GM12891 (cell line): ENCODE data around the gene ZNF747.
"Not testable (repeated sequence)": the region's sequence is repeated elsewhere in the genome, so short reads cannot be mapped to it uniquely, and the experiment has no call there.

Source experiments
- DNase-seq: peaks from one replicate; pipeline ENCODE4 v3.0.0; 2011; ENCODE audit warnings: low spot score; ENCODE audit not compliant: insufficient read length
- FAIRE-seq: peaks from 2 replicates; lab custom pipeline; 2011; peaks lifted over from hg19 to GRCh38; lab: Jason Lieb, UNC
- PAX5 ChIP-seq: IDR thresholded peaks from 2 replicates; pipeline ENCODE4 v1.6.1; 2011; ENCODE audit warnings: low read length, moderate library complexity, mild to moderate bottlenecking; ENCODE audit not compliant: insufficient read depth, severe bottlenecking
- POLR2A ChIP-seq: IDR thresholded peaks from 2 replicates; pipeline ENCODE4 v1.6.1; 2011; ENCODE audit warnings: low read depth, low read length, control low read depth
- POLR2AphosphoS5 ChIP-seq: IDR thresholded peaks from 2 replicates; pipeline ENCODE4 v1.6.1; 2011; ENCODE audit warnings: low read depth, low read length, control low read depth
- POU2F2 ChIP-seq: IDR thresholded peaks from 2 replicates; pipeline ENCODE4 v1.6.1; 2011; ENCODE audit warnings: low read depth, mild to moderate bottlenecking, control low read depth, low read length, moderate library complexity
- SPI1 ChIP-seq: IDR thresholded peaks from 2 replicates; pipeline ENCODE4 v1.6.1; 2011; ENCODE audit warnings: low read depth, low read length, control low read depth
- TAF1 ChIP-seq: IDR thresholded peaks from 2 replicates; pipeline ENCODE4 v1.6.1; 2011; ENCODE audit warnings: low read depth, low read length, control low read depth

Gene ZNF747

DNA sequence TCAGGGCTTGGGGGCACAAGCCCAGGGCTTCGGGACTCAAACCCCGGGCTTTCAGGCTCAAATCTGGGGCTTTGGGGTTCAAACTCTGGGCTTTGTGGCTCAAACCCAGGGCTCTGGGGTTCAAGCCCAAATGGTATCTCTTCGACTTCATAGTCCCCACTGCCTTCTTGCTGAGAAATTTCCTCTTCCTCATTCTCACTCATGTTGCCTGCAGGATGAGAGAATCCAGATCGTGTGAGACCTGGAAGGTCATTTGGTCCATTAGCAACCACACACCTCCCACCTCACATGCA lies 8.9 kb downstream of the ZNF747 start:
- TF ChIP-seq TAF1 (no peak), SPI1 (peak; percentile 57)
- DNase-seq (no peak), FAIRE-seq (no peak)

DNA sequence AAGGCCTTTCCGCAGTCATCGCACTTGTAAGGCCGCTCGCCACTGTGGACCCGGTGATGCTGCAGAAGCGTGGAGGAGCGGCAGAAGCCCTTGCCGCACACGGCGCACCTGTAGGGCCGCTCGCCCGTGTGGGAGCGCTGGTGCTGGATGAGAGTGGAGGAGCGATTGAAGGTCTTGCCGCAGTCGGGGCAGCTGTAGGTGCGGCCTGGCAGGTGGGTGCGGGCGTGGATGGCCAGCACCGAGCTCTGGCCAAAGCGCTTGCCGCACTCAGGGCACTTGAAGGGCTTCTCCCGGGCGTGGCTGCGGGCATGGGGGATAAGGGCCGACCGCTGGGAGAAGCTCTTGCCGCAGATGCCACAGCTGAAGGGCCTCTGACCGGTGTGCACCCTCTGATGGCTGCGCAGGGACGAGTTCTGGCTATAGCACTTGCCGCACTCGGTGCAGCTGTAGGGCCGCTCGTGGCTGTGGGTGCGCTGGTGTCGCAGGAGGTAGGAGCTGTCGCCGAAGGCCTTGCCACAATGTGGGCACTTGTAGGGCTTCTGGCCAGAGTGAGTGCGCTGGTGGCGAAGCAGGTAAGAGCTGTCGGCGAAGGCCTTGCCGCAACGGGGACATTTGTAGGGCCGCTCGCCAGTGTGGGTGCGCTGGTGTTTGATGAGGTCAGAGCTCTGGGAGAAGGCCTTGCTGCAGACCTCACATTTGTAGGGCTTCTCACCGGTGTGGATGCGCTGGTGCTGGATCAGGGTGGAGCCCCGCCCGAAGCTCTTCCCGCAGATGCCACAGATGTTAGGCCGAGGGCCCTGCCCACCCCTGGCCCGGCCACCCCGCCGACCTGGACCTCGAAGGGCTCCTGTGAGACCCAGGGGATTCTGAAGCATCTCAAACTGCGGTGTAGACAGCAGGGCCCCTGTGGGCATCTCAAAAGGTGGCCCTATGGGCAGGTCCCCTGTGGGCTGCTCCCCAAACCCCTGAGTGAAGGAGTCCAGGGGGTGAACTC lies 9.8 kb downstream of the ZNF747 start:
- TF ChIP-seq POLR2A (no peak), SPI1 (no peak)
- no peak for DNase-seq
- FAIRE-seq: no peak

DNA sequence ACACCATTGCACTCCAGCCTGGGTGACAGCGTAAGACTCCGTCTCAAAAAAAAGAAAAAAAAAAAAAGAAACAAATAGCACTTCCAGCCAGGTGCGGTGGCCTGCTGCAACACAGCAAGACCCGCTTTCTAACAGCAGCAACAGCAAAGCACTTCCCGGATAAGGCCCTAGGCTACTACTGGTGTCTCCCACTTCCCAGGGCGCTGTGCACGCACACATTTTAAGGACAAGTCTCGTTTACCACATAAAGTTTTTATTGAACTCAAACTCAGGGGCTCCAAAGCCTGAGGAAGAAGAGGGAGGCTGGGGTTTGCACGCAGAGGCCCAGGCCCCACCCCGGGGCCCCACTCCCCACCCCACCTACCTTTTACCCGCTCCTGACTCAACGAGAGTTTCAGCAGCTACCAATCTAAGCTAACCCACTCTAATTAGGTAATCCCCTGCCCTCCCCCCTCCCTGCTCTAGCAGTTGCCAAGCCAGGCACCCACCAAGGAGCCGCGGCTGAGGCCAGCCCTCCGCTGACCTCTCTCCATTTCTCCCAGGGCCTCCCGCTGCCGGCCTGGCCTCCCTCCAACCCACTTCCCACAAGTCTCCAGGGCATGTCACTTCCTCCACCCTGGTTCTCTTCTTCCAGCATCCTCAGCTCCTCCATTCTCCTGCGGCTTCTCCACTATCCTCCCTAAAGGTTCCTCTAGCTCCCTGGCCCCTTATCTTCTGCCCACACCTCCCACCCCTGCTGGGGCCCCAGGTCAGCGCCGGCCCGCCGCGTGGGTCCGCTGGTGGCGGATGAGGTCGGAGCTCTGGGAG lies 10.7 kb downstream of the ZNF747 start:
- DNase-seq: no peak
- no peak for FAIRE-seq
- TF ChIP-seq POLR2A: peak; percentile 29; the same call in 1 of the 2 replicates
- TF ChIP-seq PAX5: no peak

DNA sequence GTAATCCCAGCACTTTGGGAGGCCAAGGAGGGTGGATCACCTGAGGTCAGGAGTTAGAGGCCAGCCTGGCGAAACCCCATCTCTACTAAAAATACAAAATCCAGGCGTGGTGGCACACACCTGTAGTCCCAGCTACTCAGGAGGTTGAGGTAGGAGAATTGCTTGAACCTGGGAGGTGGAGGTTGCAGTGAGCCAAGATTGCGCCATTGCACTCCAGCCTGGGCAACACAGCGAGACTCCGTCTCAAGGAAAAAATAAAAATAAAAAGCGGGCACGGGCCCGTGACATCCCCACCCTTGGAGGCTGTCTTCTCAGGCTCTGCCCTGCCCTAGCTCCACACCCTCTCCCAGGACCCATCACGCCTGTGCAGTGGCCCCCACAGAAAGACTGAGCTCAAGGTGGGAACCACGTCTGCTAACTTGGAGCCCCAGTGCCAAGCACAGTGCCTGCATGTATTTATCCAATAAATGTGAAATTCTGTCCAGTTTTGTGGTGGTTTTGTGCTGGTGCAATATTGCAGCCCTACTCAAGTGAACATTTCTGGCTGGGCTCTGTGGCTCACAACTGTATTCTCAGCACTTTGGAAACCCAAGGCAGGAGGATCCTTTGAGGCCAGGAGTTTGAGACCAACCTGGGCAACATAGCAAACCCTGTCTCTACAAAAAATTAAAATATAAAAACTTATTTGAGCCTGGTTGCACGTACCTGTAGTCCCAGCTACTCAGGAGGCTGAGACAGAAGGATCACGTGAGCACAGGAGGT lies 11.8 kb downstream of the ZNF747 start:
- not testable (repeated sequence) for DNase-seq, FAIRE-seq

DNA sequence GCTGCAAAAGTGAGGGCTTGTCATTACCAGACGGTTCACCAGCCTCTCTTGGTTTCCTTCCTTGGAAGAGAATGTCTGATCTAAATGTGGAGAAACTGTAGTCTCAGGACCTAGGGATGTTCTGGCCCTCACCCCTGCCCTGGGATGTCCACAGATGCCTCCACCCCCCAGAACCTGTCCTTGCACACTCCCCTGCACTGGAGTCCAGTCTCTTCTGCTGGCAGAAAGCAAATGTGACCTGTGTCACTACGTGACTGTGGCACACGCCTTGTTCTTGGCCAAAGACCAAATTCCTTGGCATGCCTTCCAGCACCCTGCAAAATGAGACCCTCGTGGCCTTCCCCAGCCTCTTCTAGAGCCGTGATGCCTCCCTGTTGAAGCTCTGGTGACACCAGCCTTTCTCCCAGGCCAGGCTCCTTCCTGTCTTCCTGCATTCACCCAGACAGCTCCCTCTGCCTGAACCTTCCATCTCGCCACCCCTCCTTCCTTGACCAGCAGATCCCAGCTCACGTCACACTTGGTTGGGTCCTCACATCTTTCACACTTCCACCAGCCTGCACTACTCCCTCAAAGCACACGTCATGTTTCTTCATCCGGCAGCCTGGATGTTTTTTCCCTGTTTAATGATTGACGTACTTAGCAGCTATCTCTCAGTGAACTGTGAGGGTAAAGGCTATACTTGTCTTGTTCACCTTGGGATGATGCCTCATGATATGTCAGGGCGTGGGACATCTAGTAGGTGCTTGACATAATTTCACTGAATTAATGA lies 12.6 kb downstream of the ZNF747 start:
- FAIRE-seq: peak; percentile 13

DNA sequence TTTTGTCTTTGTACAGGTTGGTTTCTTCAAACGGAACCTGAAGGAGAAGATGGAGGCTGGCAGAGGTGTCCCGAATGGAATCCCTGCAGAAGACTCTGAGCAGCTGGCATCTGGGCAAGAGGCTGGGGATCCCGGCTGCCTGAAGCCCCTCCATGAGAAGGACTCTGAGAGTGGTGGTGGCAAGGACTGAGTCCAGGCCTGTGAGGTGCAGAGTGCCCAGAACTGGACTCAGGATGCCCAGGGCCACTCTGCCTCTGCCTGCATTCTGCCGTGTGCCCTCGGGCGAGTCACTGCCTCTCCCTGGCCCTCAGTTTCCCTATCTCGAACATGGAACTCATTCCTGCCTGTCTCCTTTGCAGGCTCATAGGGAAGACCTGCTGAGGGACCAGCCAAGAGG lies 13.2 kb downstream of the ZNF747 start:
- no peak for TF ChIP-seq TAF1
- FAIRE-seq: no peak
- no peak for DNase-seq

More for the DNA sequence above, 12.6 kb downstream of the ZNF747 start:
- TF ChIP-seq POU2F2 (no peak), PAX5 (no peak), POLR2AphosphoS5 (no peak), POLR2A (no peak), TAF1 (no peak)
- no peak for DNase-seq

DNA sequence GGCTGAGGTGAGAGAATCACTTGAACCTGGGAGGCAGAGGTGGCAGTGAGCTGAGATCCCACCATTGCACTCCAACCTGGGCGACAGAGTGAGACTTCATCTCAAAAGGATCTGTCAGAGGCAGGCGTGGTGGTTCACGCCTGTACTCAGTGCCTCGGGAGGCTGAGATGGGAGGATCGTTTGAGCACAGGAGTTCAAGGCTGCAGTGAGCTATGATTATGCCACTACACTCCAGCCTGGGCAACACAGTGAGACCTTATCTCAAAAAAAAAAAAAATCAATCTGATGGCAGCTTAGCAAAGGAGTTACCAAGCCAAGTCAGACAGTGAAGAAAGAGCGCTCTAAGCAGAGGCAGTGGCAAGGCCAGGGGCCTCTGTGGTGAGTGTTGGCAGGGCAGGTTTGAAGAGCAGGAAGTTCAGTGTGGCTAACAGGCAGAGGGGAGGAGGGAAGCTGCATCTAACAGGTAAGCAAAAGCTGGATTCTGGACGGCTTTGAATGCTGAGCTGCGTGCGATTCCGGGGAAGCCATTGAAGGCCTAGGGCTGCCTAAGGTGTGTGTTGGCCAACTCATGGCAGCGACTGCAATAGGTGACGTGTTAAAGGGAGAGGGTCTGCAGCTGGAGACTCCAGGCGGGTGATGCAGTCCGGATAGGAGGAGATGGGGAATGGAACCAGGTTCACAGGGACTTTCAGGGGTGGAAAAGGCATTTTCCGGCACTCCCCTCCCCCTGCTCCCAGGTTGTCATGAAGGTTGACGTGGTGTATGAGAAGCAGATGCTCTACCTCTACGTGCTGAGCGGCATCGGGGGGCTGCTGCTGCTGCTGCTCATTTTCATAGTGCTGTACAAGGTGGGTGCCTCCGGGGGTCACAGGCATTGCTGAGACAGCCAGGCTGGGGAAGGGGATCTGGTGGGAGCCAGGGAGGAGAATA lies 15.3 kb downstream of the ZNF747 start:
- no peak for FAIRE-seq
- TF ChIP-seq SPI1 (no peak), PAX5 (no peak), POLR2A (no peak), TAF1 (no peak), POU2F2 (no peak), POLR2AphosphoS5 (no peak)
- no peak for DNase-seq

DNA sequence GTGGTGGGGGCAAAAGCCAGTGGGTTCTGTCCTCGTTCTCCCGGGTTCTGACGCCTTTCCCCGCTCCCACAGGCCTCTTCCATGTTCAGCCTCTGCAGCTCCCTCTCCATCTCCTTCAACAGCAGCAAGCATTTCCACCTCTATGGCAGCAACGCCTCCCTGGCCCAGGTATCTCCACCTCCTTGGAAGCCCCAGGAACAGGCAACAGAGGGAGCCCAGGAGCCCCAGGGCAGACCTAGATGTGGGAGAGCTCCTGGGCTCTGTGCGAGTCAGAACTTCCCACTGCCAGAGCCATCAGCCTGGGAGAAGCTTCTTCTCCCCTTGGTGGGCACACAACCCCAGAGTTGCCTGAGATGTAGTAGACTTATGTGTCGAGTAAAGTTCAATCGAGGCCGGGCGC lies 16.1 kb downstream of the ZNF747 start:
- no peak for DNase-seq
- TF ChIP-seq POLR2A (no peak), TAF1 (no peak), POLR2AphosphoS5 (no peak), PAX5 (no peak), POU2F2 (no peak), SPI1 (no peak)
- no peak for FAIRE-seq

DNA sequence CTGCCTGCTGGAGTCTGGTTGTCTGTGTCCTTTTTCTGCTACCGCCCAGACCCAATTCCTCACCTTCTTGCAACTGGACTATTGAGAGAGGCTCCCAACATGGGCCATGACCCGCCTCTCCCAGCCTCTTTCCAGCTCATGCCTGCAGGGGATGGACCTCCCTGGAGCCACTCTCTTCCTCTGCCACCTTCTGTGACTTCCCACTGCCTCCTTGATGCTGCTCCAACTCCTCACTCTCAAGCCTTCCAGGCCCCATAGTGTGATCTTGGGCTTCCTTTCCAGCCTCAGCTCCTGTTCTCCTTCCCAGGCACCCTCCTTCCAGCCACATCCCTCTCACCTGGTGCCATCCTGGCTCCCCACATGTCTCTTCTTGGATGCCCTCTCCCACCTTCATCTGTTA lies 19.4 kb downstream of the ZNF747 start:
- no peak for FAIRE-seq
- no peak for DNase-seq
- TF ChIP-seq POU2F2: no peak
- TF ChIP-seq POLR2AphosphoS5: no peak
- no peak for TF ChIP-seq TAF1
- no peak for TF ChIP-seq POLR2A
- no peak for TF ChIP-seq SPI1
- no peak for TF ChIP-seq PAX5
